T-helper 22 cell (primary cell): ENCODE data around the gene TNFAIP8.

Experiments
- DNase-seq: peaks from one replicate; pipeline ENCODE4 v3.0.0-alpha.2; 2020; ENCODE audit warnings: low read depth

The TNFAIP8 gene

DNA sequence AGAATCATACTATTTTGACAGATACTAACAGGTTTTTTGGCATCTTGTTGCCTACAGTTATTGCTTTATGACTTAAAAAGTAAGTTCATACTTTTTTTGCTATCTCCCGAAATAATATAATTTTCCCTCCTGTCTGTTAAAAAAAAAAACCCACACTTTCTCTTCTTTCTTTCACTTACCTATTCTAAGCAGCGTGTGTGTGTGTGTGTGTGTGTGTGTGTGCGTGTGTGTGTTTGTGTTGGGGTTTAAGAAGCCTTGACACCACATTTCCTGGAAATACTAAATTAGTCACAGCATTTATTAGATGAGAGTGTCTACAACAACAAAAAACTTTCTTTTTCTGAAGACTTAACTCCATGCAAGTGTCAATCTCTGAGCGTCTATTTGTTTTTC lies 12.4 kb downstream of the TNFAIP8 start:
- DNase-seq = no peak

DNA sequence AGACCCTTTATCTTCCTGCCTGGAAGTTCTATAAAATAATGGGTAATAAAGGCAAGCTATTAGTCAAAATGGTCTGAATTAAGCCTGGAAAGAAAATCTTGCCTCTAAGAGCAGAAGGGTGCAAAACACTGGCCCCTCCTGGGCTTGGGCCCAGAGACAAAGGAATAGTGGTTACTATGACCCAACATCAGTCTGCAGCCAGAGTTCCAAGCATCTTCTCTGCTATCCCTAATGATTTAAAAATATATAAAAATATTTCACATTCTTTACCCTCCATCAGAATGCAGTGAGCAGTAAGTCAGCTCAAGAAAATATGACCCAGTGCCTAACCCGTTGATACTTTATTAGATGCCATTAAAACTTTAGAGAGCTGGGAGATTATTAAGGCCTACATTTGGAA lies 14.7 kb downstream of the TNFAIP8 start:
- DNase-seq = no peak

DNA sequence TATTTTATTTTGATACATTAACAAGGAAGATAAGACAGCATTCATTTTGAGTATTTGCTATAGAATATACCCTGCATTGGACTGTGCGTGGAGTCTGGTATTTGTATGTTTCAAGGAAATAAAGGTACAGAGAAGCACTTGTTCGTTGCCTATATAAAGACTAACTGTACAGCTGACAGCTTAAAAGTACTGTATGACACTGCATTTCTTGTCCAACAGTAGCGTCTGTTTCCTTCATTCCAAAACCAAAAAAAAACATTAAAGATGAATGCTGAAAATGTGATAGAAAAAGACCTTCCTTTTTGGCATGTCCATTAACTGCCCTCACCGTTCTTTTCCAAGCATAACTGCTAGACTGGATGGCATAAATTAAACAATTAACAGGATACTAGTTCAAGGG lies 15.3 kb downstream of the TNFAIP8 start:
- no peak for DNase-seq

- DNase-seq = no peak
Observed at GRCh38 chr5:119373449-119373858, 17.6 kb downstream of the TNFAIP8 start.

DNA sequence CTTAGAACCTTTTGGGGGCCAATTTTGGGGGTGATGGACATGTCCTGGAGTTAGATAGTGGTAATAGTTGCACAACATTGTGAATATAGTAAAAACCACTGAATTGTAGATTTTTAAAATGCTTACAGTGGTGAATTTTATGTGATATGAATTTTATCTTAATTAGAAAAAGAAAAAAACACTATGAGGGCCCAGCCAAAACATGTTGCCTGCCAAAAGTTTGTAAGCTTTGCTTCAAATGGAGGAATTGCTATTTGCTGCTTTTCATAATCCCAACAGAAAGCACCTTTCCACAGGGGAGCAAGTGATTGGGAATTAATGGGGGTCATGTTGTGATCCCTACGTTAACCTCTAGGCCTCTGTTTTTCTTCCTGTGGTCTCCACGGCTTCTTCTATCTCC lies 19.1 kb downstream of the TNFAIP8 start:
- no peak for DNase-seq

GRCh38 chr5:119377066-119377465 lies 21.2 kb downstream of the TNFAIP8 start:
- DNase-seq = no peak

GRCh38 chr5:119378075-119378700 lies 22.4 kb downstream of the TNFAIP8 start:
- no peak for DNase-seq

DNA sequence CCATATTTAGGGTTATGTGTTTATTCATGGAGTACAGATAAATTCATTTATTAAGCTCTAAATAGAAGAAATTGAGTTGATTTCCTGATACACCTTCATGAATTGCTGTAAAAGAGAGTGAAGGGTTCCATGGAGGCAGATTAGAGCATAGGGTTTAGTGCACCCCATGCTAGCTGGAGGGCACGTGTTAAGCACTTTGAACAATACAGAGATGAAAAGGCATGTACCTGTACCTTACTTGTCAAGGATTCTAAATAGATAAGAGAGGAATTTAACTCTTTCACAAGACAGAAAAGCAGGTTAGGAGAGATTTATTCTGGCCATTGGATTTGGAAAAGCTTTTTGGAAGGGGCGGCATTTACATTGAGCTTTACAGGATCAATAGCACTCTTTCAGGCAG lies 23.3 kb downstream of the TNFAIP8 start:
- no peak for DNase-seq

DNA sequence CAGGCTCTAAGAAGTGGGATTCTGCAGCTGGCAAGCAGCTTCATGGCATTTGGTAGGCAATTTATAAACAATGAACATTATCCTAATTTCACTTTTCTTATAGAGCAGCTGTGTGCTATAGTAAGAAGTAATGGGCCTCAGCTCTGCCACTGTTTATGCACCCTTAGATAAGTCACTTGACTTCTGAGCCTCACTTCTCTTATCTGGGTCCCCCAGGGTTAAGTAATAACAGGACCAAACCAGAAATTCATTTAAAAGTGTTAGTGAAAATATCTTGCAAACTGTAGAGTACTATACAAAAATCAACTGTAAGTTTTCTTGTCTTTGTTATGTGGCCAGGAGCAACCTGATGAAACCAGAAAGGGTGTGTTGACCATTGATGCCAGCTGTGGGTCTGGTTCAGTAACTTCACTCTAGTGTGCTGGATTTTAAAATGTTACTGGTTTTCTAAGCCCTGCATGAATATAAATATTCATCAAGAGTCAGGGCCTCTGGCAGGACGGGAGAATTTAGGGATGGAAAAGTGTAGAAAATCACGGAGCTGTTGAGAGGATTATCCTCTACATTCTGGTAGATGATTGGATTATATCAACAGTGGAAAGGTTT lies 24.2 kb downstream of the TNFAIP8 start:
- DNase-seq = no peak

GRCh38 chr5:119382169-119382568 lies 26.4 kb downstream of the TNFAIP8 start:
- DNase-seq = no peak

GRCh38 chr5:119383008-119383407 lies 27.2 kb downstream of the TNFAIP8 start:
- DNase-seq = no peak

DNA sequence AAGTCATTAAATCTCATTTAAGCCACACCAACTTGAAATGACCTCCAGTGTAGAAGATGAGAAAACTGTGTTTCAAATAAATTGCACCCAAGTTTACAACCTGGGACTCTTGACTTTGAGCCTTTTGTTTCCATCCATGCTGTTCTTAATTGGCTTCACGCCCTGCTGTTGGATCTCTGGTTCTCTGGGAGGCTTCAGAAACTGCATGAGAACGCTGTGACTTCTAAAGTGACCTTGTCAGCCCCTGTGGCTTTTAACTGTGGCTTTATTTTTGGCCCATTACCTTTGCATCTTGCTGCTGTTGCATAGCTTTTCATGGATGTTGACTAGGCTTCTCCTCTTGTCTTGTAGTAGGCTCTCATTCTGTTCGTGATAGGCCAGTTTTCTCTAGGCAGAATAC lies 29.3 kb downstream of the TNFAIP8 start:
- DNase-seq = no peak

GRCh38 chr5:119385536-119386128 lies 29.8 kb downstream of the TNFAIP8 start:
- DNase-seq = no peak

- no peak for DNase-seq
Observed at GRCh38 chr5:119386596-119387344, 31.0 kb downstream of the TNFAIP8 start.

GRCh38 chr5:119387945-119388618 lies 32.3 kb downstream of the TNFAIP8 start:
- DNase-seq = no peak

GRCh38 chr5:119388619-119389190 lies 32.9 kb downstream of the TNFAIP8 start:
- DNase-seq = no peak

DNA sequence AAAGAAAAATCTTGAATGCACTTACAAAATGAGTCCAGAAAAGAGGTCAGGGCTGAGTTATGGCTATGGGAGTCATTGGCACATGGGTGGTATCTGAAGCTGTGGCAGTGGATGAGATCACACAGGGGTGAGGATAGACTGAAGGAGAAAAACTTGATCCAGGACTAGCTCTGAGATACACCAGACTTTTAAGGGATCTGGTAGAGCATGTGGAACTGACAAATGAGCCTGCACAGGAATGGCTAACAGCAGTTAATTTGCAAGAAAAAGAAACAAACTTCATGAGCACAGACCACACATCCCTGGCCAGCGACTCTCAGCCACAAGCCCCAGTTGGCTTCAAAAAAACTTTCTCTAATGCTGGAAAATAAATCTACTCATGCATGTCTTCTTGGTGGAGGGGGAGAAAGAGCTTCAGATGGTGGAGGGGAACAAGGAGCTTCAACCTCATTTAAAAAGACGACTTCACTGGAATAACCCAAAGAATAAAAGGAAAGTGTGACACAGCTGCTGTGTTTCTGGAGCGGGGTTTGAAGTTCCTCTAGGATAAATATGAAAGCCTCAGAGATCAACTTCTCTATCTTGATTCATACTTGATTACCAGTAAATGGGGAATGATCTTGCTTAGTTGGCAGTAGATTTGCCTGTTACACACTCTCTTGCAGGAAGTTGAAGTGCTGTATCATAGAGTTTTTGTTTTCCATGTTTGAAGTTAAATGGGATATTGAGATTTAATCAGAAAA lies 33.6 kb downstream of the TNFAIP8 start:
- DNase-seq = no peak

DNA sequence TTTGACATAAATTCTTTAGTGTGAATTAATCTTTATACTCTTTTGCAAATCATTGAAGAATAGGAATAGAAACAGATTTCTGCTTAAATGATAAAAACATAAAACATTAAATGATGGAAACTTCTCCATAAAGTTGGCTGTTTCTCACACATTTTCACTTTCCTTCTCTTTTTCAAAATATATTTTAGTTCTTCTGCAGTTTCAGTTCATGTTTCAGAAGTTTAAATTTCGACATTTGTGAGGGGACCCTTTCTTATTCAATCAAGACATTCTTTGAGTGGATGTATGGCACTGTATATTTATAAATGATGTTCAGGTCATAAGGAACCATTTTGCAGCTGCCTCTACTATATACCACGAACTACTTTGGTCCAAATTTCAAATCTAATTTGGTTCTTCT lies 34.6 kb downstream of the TNFAIP8 start:
- no peak for DNase-seq

DNA sequence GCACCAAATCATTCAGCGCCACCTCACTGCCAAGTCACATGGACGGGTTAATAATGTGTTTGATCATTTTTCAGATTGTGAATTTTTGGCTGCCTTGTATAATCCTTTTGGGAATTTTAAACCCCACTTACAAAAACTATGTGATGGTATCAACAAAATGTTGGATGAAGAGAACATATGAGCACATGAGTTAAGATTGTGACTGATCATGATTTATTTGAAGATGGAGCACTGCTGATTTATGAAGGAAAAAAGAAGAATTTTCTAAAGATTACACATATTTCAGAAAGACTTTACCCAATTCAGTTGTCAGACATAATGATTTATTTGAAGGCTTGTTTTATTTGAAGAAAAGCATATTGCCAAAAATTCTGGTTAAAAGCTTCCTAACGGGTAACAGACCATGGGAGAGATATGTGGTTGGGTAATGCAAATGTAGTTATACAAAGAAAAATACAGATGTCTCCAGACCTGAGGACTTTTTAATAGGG lies 37.4 kb downstream of the TNFAIP8 start:
- DNase-seq = no peak

- no peak for DNase-seq
Observed at GRCh38 chr5:119393746-119394145, 37.9 kb downstream of the TNFAIP8 start.
